HepG2 (cell line): ENCODE results near the gene CDC42EP4. TPM values are rescaled to one million over a fixed set of nuclear protein-coding genes. Genes with fewer than 3 reads are reported as not detected.

Source experiments
- CEBPG ChIP-seq: IDR thresholded peaks from 2 replicates; pipeline ENCODE4 v1.6.1; 2016
- EHMT2 ChIP-seq: fragments of 200-600 bp; sonication (generic); IDR thresholded peaks from 2 replicates; pipeline ENCODE4 v1.7.0; 2017; ENCODE audit warnings: antibody characterized with exemption, low read depth, low read length, borderline replicate concordance
- ETV5 ChIP-seq: IDR thresholded peaks from 2 replicates; pipeline ENCODE4 v1.6.1; 2018; ENCODE audit warnings: missing biosample characterization, missing genetic modification reagents, inconsistent platforms, borderline replicate concordance
- FOXA3 ChIP-seq: IDR thresholded peaks from 2 replicates; pipeline ENCODE4 v1.6.1; 2016; ENCODE audit warnings: missing genetic modification reagents, missing compliant biosample characterization
- HINFP ChIP-seq: sonication (generic); formaldehyde crosslinking; IDR thresholded peaks from 2 replicates; pipeline ENCODE4 v1.4.0; 2020; ENCODE audit warnings: low read depth, mild to moderate bottlenecking, missing genetic modification reagents
- HNF4A ChIP-seq: sonication (generic); formaldehyde crosslinking; IDR thresholded peaks from 2 replicates; pipeline ENCODE4 v1.4.0; 2020; ENCODE audit warnings: missing genetic modification reagents
- HOXD1 ChIP-seq: sonication (generic); formaldehyde crosslinking; IDR thresholded peaks from 2 replicates; pipeline ENCODE4 v1.5.0; 2020; ENCODE audit warnings: missing genetic modification reagents
- IRF2 ChIP-seq: IDR thresholded peaks from 2 replicates; pipeline ENCODE4 v1.6.1; 2018; ENCODE audit warnings: missing genetic modification reagents, missing compliant biosample characterization
- LRRFIP1 ChIP-seq: sonication (generic); formaldehyde crosslinking; conservative IDR thresholded peaks from 2 replicates; pipeline ENCODE4 v1.4.0; 2020; ENCODE audit warnings: missing genetic modification reagents
- MBNL3 ChIP-seq: fragments of 250-450 bp; sonication (Bioruptor Pico); conservative IDR thresholded peaks from 2 replicates; pipeline ENCODE4 v1.8.0; 2022; ENCODE audit warnings: mild to moderate bottlenecking, inconsistent platforms
- MIER3 ChIP-seq: IDR thresholded peaks from 2 replicates; pipeline ENCODE4 v1.6.1; 2016; ENCODE audit warnings: missing compliant biosample characterization, borderline replicate concordance
- MNT ChIP-seq: fragments of 450-650 bp; IDR thresholded peaks from 2 replicates; pipeline ENCODE4 v1.6.1; 2016
- PLRG1 ChIP-seq: fragments of 450-650 bp; conservative IDR thresholded peaks from 2 replicates; pipeline ENCODE4 v1.6.1; 2016
- SP140L ChIP-seq: sonication (generic); formaldehyde crosslinking; IDR thresholded peaks from 2 replicates; pipeline ENCODE4 v1.4.0; 2020; ENCODE audit warnings: missing genetic modification reagents, borderline replicate concordance
- ZBED4 ChIP-seq: sonication (generic); formaldehyde crosslinking; IDR thresholded peaks from 2 replicates; pipeline ENCODE4 v1.4.0; 2020; ENCODE audit warnings: missing genetic modification reagents, borderline replicate concordance
- ZFYVE20 ChIP-seq: sonication (generic); formaldehyde crosslinking; IDR thresholded peaks from 2 replicates; pipeline ENCODE4 v1.8.0; 2023; ENCODE audit warnings: low read depth, mild to moderate bottlenecking, moderate library complexity, missing genetic modification reagents, borderline replicate concordance
- ZNF180 ChIP-seq: sonication (generic); formaldehyde crosslinking; IDR thresholded peaks from 2 replicates; pipeline ENCODE4 v1.4.0; 2020; ENCODE audit warnings: low read depth, missing genetic modification reagents, borderline replicate concordance
- ZNF557 ChIP-seq: sonication (generic); formaldehyde crosslinking; IDR thresholded peaks from 2 replicates; pipeline ENCODE4 v1.4.0; 2020; ENCODE audit warnings: missing genetic modification reagents
- ZNF607 ChIP-seq: sonication (generic); formaldehyde crosslinking; IDR thresholded peaks from 2 replicates; pipeline ENCODE4 v1.5.1; 2020; ENCODE audit warnings: missing genetic modification reagents, mild to moderate bottlenecking, borderline replicate concordance
- ZNF747 ChIP-seq: sonication (generic); formaldehyde crosslinking; IDR thresholded peaks from 2 replicates; pipeline ENCODE4 v1.8.1; 2023; ENCODE audit warnings: missing genetic modification reagents, mild to moderate bottlenecking, borderline replicate concordance
- polyA plus RNA-seq, 8 experiments: library from polyadenylated mRNA; depleted of rRNA in 3 of 8; stranded (reverse) in 7 of 8; unstranded in 1 of 8; fragments of >200 nt; fragmentation: Illumina TruSeq in 4 of 8; extraction: Trizol in 4 of 8; gene quantifications; 2 replicates each; pipeline versions ENCODE4 v1.2.1 to v1.2.3, GENCODE V29; 2011 to 2016; ENCODE audit warnings: low read depth in 4 of 8, missing spikeins in 1 of 8, mixed read lengths in 1 of 8; ENCODE audit not compliant: insufficient read depth in 1 of 8
- total RNA-seq, 5 experiments: library from RNA; depleted of rRNA; stranded (reverse); fragments of >200 nt; fragmentation: Illumina TruSeq; extraction: Trizol; gene quantifications; 2 replicates each; pipeline ENCODE4 v1.2.3, GENCODE V29; 2016; ENCODE audit warnings: low read depth in 1 of 5

The CDC42EP4 gene
- total and polyA plus RNA-seq, 2 of the 13 experiments (the other 11 are each of a cell fraction or from before 2014, with no cell fraction given) = 19.0 to 54.0 TPM

GRCh38 chr17:73340093-73340596 is 28.3 kb upstream of the CDC42EP4 start (continued):
- no peak for TF ChIP-seq ZBED4 (CRISPR knock-in tag)
- no peak for TF ChIP-seq MIER3 (CRISPR knock-in tag)
- TF ChIP-seq EHMT2 = no peak; the same call in 1 of the 2 replicates
- no peak for TF ChIP-seq ZNF180 (CRISPR knock-in tag)
- TF ChIP-seq CEBPG (CRISPR knock-in tag) = peak; percentile 94
- peak; percentile 55; the same call in 1 of the 2 replicates for TF ChIP-seq ETV5 (CRISPR knock-in tag)
- TF ChIP-seq ZFYVE20 (CRISPR knock-in tag) = no peak
- TF ChIP-seq ZNF607 (CRISPR knock-in tag) = no peak
- no peak for TF ChIP-seq HINFP
- TF ChIP-seq LRRFIP1 (CRISPR knock-in tag) = no peak
- no peak for TF ChIP-seq HOXD1 (CRISPR knock-in tag)
- TF ChIP-seq PLRG1 = no peak
- TF ChIP-seq IRF2 = peak; percentile 31; the same call in 1 of the 2 replicates
- no peak for TF ChIP-seq SP140L (CRISPR knock-in tag)
- no peak for TF ChIP-seq MBNL3 (CRISPR knock-in tag)
- TF ChIP-seq ZNF747 (CRISPR knock-in tag) = no peak
- TF ChIP-seq FOXA3 (CRISPR knock-in tag) = no peak
- no peak for TF ChIP-seq ZNF557 (CRISPR knock-in tag)
- 0 out of 2 replicates have a peak, but pooled peaks have one; percentile 7 for TF ChIP-seq HNF4A
- no peak for TF ChIP-seq MNT
